Natural killer cell (primary cell): ENCODE data around the gene NCF4. TPM values are rescaled to one million over a fixed set of nuclear protein-coding genes. Genes with fewer than 3 reads are reported as not detected.

Experiments
- ATAC-seq, 3 donors: fragments of 150-1000 bp in 2 of 3; fragments of 200-7000 bp in 1 of 3; cut with Tn5 transposase; 1 replicate in 1 of 3; 2 replicates in 2 of 3; pipeline ENCODE4 v1.10.0; 2021; ENCODE audit warnings: mild to moderate bottlenecking in 2 of 3, moderate library complexity in 2 of 3
- DNase-seq, 2 donors: peaks; one replicate each; pipeline versions ENCODE4 v3.0.0 to v3.0.0-alpha.2; 2013 to 2021; ENCODE audit warnings: mixed read lengths in 1 of 2
- H3K27ac ChIP-seq: one replicate; pipeline ENCODE4 v1.5.1; 2013; ENCODE audit warnings: mild to moderate bottlenecking, low read length
- H3K27me3 ChIP-seq: one replicate; pipeline ENCODE4 v1.6.1; 2013; ENCODE audit warnings: low read length; ENCODE audit not compliant: control insufficient read depth, insufficient read depth
- H3K36me3 ChIP-seq: one replicate; pipeline ENCODE4 v1.6.1; 2013; ENCODE audit warnings: low read length; ENCODE audit not compliant: control insufficient read depth, insufficient read depth
- H3K4me1 ChIP-seq: one replicate; pipeline ENCODE4 v1.6.1; 2013; ENCODE audit warnings: low read length; ENCODE audit not compliant: control insufficient read depth, insufficient read depth
- H3K4me3 ChIP-seq: one replicate; pipeline ENCODE4 v1.5.1; 2013; ENCODE audit warnings: low read length
- H3K9me3 ChIP-seq: one replicate; pipeline ENCODE4 v1.6.1; 2013; ENCODE audit warnings: low read length; ENCODE audit not compliant: control insufficient read depth, insufficient read depth
- H3K27ac Mint-ChIP-seq, 2 donors: one replicate each; pipeline ENCODE4 v1.8.0; 2022; ENCODE audit warnings: mild to moderate bottlenecking in 2 of 2, mixed read lengths in 2 of 2, moderate library complexity in 1 of 2
- H3K27me3 Mint-ChIP-seq, 2 donors: one replicate each; pipeline ENCODE4 v1.8.0; 2022; ENCODE audit warnings: low read depth in 2 of 2, mixed read lengths in 2 of 2
- H3K36me3 Mint-ChIP-seq: one replicate; pipeline ENCODE4 v1.8.0; 2022; ENCODE audit warnings: mixed read lengths
- H3K4me1 Mint-ChIP-seq, 2 donors: one replicate each; pipeline ENCODE4 v1.8.0; 2022; ENCODE audit warnings: mixed read lengths in 2 of 2
- H3K4me3 Mint-ChIP-seq: one replicate; pipeline ENCODE4 v1.8.0; 2022; ENCODE audit warnings: mild to moderate bottlenecking, moderate library complexity, mixed read lengths
- H3K9me3 Mint-ChIP-seq, 2 donors: one replicate each; pipeline ENCODE4 v1.8.0; 2022; ENCODE audit warnings: mixed read lengths in 2 of 2
- CTCF ChIP-seq: fragments of 200-600 bp; IDR thresholded peaks from one replicate; pipeline ENCODE4 v1.8.0; 2022; ENCODE audit warnings: antibody characterized with exemption
- WGBS: methylation state at CpG from one replicate; pipeline ENCODE4 v1.1.7; 2013; ENCODE audit warnings: missing lambda C conversion rate; ENCODE audit not compliant: insufficient coverage; 5-methylcytosine and 5-hydroxymethylcytosine counted together
- intact Hi-C: fragments of 100-400 bp; cut with micrococcal nuclease; formaldehyde crosslinking; loops from one replicate; pipeline ENCODE4 v1.14.2; 2022
- total RNA-seq, 4 donors: library from RNA; stranded (reverse); fragments of 120-200 nt in 1 of 4; gene quantifications; one replicate each; pipeline versions ENCODE4 v1.2.3 to v1.2.4, GENCODE V29; 2013 to 2022

NCF4 gene
- total RNA-seq, 3 donors from 2014 or later (not counting 1 experiment from before 2014, with no cell fraction given) = 2.6 to 33.2 (median 3.1) TPM

DNA sequence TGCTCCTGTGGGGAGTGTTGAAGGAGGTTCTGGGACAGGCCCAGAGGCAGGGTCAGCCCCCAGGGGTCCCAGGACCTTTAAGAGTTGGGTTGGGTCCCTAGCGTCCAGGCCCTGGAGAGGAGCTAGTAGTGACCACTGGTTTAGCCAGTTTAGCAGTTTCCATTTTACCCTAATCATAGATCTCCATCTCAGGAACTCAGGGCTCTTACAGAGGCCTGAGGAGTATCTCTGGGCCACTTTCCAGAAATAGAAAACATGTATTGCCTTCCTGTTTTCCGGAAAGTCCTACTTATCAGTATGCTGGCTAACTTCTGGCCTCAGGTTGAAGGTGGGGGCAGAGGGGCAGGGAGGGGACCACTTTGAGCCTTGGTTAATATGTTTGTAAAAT is 13.5 kb downstream of the NCF4 start:
- no peaks in the 10 kb centered on the region for H3K27me3 Mint-ChIP-seq
- no peaks in the 10 kb centered on the region for H3K9me3 Mint-ChIP-seq
- peak overlapping the region; percentile 37 for H3K27ac ChIP-seq
- no peaks in the 10 kb centered on the region for H3K36me3 ChIP-seq
- no peak overlapping the region for H3K4me3 Mint-ChIP-seq
- peaks cover 14% of the 10 kb centered on the region for H3K4me1 ChIP-seq
- no peaks in the 10 kb centered on the region for H3K36me3 Mint-ChIP-seq
- DNase-seq = no peak
- no peak overlapping the region for H3K4me3 ChIP-seq
- peak in 1 of 3 donors; percentile 7 for ATAC-seq
- H3K27me3 ChIP-seq = no peaks in the 10 kb centered on the region
- peak overlapping the region in 1 of 2 donors; percentile 65 for H3K27ac Mint-ChIP-seq
- no peaks in the 10 kb centered on the region for H3K9me3 ChIP-seq
- TF ChIP-seq CTCF = no peak
- WGBS = 52% methylated on average over 2 of the region's 2 CpGs
- peaks cover 4 to 7% of the 10 kb centered on the region in 2 donors for H3K4me1 Mint-ChIP-seq
- intact Hi-C loops = no loop called here

GRCh38 chr22:36874736-36875135 is 13.9 kb downstream of the NCF4 start:
- Histone ChIP-seq H3K27me3 (no peaks in the 10 kb centered on the region), H3K36me3 (no peaks in the 10 kb centered on the region), H3K4me1 (peaks cover 14% of the 10 kb centered on the region), H3K9me3 (no peaks in the 10 kb centered on the region), H3K4me3 (no peak overlapping the region), H3K27ac (no peak overlapping the region)
- Mint-ChIP-seq H3K4me1 (peaks cover 4 to 7% of the 10 kb centered on the region in 2 donors), H3K27ac (no peak overlapping the region), H3K27me3 (no peaks in the 10 kb centered on the region), H3K4me3 (no peak overlapping the region), H3K36me3 (no peaks in the 10 kb centered on the region), H3K9me3 (no peaks in the 10 kb centered on the region)
- intact Hi-C loops = no loop called here
- no peak for TF ChIP-seq CTCF
- ATAC-seq = no peak
- DNase-seq = no peak
- 98% methylated on average over 5 of the region's 9 CpGs for WGBS

DNA sequence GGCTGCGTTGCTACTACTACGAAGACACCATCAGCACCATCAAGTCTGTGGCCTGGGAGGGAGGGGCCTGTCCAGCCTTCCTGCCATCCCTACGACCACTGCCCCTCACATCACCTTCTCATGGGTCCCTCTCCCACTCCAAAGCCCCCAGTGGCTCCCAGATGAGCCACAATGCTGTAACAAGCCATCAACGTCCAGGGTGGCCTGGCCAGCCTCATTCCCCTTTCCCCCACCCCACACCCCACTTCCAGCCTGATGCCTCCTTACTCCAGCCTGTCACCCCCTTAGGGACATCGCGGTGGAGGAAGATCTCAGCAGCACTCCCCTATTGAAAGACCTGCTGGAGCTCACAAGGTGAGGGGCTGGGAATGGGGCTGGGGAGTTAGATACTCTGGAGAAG is 14.9 kb downstream of the NCF4 start:
- WGBS = 84% methylated on average over 4 of the region's 6 CpGs
- Histone ChIP-seq H3K27ac (no peak overlapping the region), H3K36me3 (no peaks in the 10 kb centered on the region), H3K4me3 (no peak overlapping the region), H3K27me3 (no peaks in the 10 kb centered on the region), H3K9me3 (peaks cover 6% of the 10 kb centered on the region), H3K4me1 (peaks cover 14% of the 10 kb centered on the region)
- no peaks in the 10 kb centered on the region for H3K36me3 Mint-ChIP-seq
- H3K27me3 Mint-ChIP-seq = peaks cover 0 to 2% of the 10 kb centered on the region in 2 donors
- DNase-seq = no peak
- intact Hi-C loops = no loop called here
- no peak overlapping the region for H3K27ac Mint-ChIP-seq
- TF ChIP-seq CTCF = no peak
- no peak for ATAC-seq
- peaks cover 0 to 2% of the 10 kb centered on the region in 2 donors for H3K9me3 Mint-ChIP-seq
- peaks cover 4 to 7% of the 10 kb centered on the region in 2 donors for H3K4me1 Mint-ChIP-seq
- H3K4me3 Mint-ChIP-seq = no peak overlapping the region

DNA sequence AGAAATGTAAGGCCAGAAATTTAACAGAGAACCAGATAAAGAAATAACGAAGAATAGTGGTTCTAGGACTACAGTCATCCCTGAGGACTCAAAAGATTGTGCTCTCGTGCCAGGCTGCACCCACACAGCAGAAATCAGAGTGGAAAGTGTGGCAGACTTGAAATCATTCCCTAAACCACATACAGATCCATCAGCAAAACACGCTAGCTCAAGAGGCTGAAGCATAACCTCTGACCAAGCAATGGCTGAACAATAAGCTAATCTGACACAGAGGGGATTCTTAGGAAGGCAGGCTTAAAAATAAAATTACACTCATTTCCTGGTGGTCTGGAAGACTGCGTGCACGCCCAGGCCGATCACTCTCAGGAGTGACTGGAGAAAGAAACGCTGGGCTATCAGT is 19.0 kb downstream of the NCF4 start:
- no peaks in the 10 kb centered on the region for H3K4me1 Mint-ChIP-seq
- ATAC-seq = no peak
- TF ChIP-seq CTCF = no peak

More for the DNA sequence above, 19.0 kb downstream of the NCF4 start:
- no peaks in the 10 kb centered on the region for H3K4me1 ChIP-seq
- peaks cover 3 to 11% of the 10 kb centered on the region in 2 donors for H3K9me3 Mint-ChIP-seq
- peaks cover 9 to 20% of the 10 kb centered on the region in 2 donors for H3K27me3 Mint-ChIP-seq
- H3K36me3 Mint-ChIP-seq = peaks cover 19% of the 10 kb centered on the region
- WGBS = 98% methylated on average over 7 of the region's 7 CpGs
- H3K36me3 ChIP-seq = no peaks in the 10 kb centered on the region
- no peak overlapping the region for H3K4me3 Mint-ChIP-seq
- no peak overlapping the region for H3K27ac ChIP-seq
- no peak for DNase-seq
- H3K4me3 ChIP-seq = no peak overlapping the region
- H3K27me3 ChIP-seq = no peaks in the 10 kb centered on the region
- intact Hi-C loops = no loop called here
- H3K9me3 ChIP-seq = peaks cover 19% of the 10 kb centered on the region
- H3K27ac Mint-ChIP-seq = no peak overlapping the region
